Liver (tissue), 3 donors: ENCODE measurements around the gene TRIOBP.

ENCODE experiments used
- GABPA ChIP-seq, 2 donors: IDR thresholded peaks in 1 of 2; conservative IDR thresholded peaks in 1 of 2; 2 replicates each; pipeline ENCODE4 v1.6.1; 2016; ENCODE audit warnings: antibody characterized with exemption in 2 of 2, mild to moderate bottlenecking in 1 of 2, moderate library complexity in 1 of 2
- JUND ChIP-seq, 2 donors: IDR thresholded peaks; 2 replicates each; pipeline ENCODE4 v1.6.1; 2016; ENCODE audit warnings: antibody characterized with exemption in 2 of 2
- RAD21 ChIP-seq, 2 donors: IDR thresholded peaks; 2 replicates each; pipeline ENCODE4 v1.6.1; 2016; ENCODE audit warnings: antibody characterized with exemption in 2 of 2, mild to moderate bottlenecking in 2 of 2
- RXRA ChIP-seq, 2 donors: IDR thresholded peaks; 2 replicates each; pipeline ENCODE4 v1.6.1; 2017 to 2018; ENCODE audit warnings: antibody characterized with exemption in 2 of 2, mild to moderate bottlenecking in 1 of 2
- TF ChIP-seq, protein P1 (sequence below): fragments of 150-350 bp; IDR thresholded peaks from 2 replicates; pipeline ENCODE4 v1.5.1; 2017; ENCODE audit warnings: improper control_type of control experiment, low read depth, low read length; ENCODE audit not compliant: missing input control
- TF ChIP-seq, protein P2 (sequence below): IDR thresholded peaks from 2 replicates; pipeline ENCODE4 v1.6.1; 2016; ENCODE audit warnings: antibody characterized with exemption
- TF ChIP-seq, protein P3 (sequence below): IDR thresholded peaks from 2 replicates; pipeline ENCODE4 v1.6.1; 2016; ENCODE audit warnings: antibody characterized with exemption, mild to moderate bottlenecking
- donor health status: healthy.
- donor health status: healthy.

DNA sequence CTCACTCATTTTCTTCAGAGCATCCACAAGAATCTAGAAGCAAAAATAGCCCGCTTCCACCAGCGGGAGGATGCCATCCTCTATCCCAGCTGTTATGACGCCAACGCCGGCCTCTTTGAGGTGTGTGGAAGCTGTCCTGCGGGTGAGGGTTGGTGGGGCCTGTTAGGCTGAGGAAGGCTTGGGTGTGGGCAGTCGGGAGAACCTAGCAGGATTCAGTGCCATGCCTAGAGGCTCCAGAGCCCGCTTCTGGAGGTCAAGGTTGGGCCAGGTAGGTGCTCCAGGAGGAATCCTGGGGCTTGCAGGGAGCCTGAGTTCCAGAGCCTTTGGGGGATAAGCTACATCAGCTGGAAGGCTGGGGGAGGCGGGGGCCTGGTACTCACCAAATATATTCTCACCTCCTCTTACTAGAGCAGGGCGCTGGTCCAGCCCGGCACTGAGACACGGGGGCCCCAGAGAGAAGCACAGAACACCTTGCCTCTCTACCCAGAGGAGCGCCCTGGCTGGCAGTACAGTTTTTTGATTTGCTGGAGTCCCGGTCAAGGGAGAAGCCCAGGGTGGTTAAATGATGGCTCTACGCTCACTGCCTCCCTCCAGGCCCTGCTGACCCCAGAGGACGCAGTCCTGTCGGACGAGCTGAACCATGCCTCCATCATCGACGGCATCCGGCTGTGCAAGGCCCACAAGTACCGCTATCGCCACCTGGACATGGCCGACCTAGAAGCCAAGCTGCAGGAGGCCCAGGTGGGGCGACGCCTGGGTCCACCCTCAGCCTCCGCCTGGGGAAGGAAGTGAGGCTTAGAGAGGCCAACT lies 116.2 kb downstream of the TRIOBP start:
- TF ChIP-seq RXRA (IDR thresholded peaks at IDR 0.05) (no peak), GABPA (IDR thresholded peaks at IDR 0.05 in 1 of 2, conservative IDR thresholded peaks at IDR 0.05 in 1 of 2) (no peak), RAD21 (IDR thresholded peaks at IDR 0.05) (no peak), JUND (IDR thresholded peaks at IDR 0.05) (no peak)
- TF ChIP-seq, protein P1, sequence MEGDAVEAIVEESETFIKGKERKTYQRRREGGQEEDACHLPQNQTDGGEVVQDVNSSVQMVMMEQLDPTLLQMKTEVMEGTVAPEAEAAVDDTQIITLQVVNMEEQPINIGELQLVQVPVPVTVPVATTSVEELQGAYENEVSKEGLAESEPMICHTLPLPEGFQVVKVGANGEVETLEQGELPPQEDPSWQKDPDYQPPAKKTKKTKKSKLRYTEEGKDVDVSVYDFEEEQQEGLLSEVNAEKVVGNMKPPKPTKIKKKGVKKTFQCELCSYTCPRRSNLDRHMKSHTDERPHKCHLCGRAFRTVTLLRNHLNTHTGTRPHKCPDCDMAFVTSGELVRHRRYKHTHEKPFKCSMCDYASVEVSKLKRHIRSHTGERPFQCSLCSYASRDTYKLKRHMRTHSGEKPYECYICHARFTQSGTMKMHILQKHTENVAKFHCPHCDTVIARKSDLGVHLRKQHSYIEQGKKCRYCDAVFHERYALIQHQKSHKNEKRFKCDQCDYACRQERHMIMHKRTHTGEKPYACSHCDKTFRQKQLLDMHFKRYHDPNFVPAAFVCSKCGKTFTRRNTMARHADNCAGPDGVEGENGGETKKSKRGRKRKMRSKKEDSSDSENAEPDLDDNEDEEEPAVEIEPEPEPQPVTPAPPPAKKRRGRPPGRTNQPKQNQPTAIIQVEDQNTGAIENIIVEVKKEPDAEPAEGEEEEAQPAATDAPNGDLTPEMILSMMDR = no peak
- TF ChIP-seq, protein P2, sequence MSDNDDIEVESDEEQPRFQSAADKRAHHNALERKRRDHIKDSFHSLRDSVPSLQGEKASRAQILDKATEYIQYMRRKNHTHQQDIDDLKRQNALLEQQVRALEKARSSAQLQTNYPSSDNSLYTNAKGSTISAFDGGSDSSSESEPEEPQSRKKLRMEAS = no peak
- TF ChIP-seq, protein P3, sequence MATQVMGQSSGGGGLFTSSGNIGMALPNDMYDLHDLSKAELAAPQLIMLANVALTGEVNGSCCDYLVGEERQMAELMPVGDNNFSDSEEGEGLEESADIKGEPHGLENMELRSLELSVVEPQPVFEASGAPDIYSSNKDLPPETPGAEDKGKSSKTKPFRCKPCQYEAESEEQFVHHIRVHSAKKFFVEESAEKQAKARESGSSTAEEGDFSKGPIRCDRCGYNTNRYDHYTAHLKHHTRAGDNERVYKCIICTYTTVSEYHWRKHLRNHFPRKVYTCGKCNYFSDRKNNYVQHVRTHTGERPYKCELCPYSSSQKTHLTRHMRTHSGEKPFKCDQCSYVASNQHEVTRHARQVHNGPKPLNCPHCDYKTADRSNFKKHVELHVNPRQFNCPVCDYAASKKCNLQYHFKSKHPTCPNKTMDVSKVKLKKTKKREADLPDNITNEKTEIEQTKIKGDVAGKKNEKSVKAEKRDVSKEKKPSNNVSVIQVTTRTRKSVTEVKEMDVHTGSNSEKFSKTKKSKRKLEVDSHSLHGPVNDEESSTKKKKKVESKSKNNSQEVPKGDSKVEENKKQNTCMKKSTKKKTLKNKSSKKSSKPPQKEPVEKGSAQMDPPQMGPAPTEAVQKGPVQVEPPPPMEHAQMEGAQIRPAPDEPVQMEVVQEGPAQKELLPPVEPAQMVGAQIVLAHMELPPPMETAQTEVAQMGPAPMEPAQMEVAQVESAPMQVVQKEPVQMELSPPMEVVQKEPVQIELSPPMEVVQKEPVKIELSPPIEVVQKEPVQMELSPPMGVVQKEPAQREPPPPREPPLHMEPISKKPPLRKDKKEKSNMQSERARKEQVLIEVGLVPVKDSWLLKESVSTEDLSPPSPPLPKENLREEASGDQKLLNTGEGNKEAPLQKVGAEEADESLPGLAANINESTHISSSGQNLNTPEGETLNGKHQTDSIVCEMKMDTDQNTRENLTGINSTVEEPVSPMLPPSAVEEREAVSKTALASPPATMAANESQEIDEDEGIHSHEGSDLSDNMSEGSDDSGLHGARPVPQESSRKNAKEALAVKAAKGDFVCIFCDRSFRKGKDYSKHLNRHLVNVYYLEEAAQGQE = no peak
